Stomach (tissue), 4 donors: ENCODE data around the gene ARRDC5.

Source experiments
- EP300 ChIP-seq: sonication (generic); formaldehyde crosslinking; IDR thresholded peaks from one replicate; pipeline ENCODE4 v1.6.1; 2017; ENCODE audit warnings: antibody characterized with exemption
- POLR2A ChIP-seq, 4 donors: fragments of 450-650 bp; IDR thresholded peaks; one replicate each; pipeline ENCODE4 v1.6.1; 2016; ENCODE audit warnings: antibody characterized with exemption in 4 of 4, control low read depth in 2 of 4, mild to moderate bottlenecking in 1 of 4, moderate library complexity in 1 of 4

GRCh38 chr19:4937060-4937459 lies 34.4 kb upstream of the ARRDC5 start:
- TF ChIP-seq EP300 (no peak), POLR2A (IDR thresholded peaks at IDR 0.05) (no peak)
